K562 (cell line): ENCODE data around the gene METAP1D. TPM values are rescaled to one million over a fixed set of nuclear protein-coding genes. Genes with fewer than 3 reads are reported as not detected.

ENCODE experiments used
- ATAC-seq: fragments of 200-7000 bp; cut with Tn5 transposase; 3 replicates; pipeline ENCODE4 v1.9.1; 2020; ENCODE audit warnings: moderate library complexity
- BruUV-seq: library from RNA; stranded (reverse); fragments of 400-500 nt; replicated peaks from 2 replicates; lab custom pipeline; 2021; lab: Mats Ljungman, UMichigan
- CTCF ChIA-PET: fragments of 300-600 bp; formaldehyde crosslinking; extraction: SDS; loops from one replicate; lab custom pipeline; 2021; ENCODE audit warnings: low intra/inter-chr PET ratio; lab: Yijun Ruan, JAX
- POLR2A ChIA-PET: fragments of 300-600, 350-650 bp; sonication (Branson Sonifier 250); formaldehyde crosslinking; extraction: SDS; loops from one replicate; lab custom pipeline; 2021; ENCODE audit warnings: antibody characterized with exemption, inconsistent platforms; lab: Yijun Ruan, JAX
- DNase-seq, 4 experiments: peaks; one replicate each; pipeline versions ENCODE4 v3.0.0 to v3.0.0-alpha.2; 2011 to 2018; ENCODE audit warnings: low spot score in 3 of 4, mixed read lengths in 3 of 4; ENCODE audit errors: extremely low read depth in 1 of 4
- FAIRE-seq: peaks from 2 replicates; lab custom pipeline; 2011; peaks lifted over from hg19 to GRCh38; lab: Jason Lieb, UNC
- H2AFZ ChIP-seq: 2 replicates; pipeline ENCODE4 v1.6.0; 2011; ENCODE audit warnings: low read depth, low read length, control low read depth, inconsistent platforms
- H3K27ac ChIP-seq: fragments of 200-600 bp; 3 replicates; pipeline ENCODE4 v1.8.0; 2011; ENCODE audit warnings: low read depth, mild to moderate bottlenecking, control low read depth, inconsistent platforms, low read length, moderate library complexity, mixed read lengths; ENCODE audit errors: extremely low read depth
- H3K27me3 ChIP-seq, 2 experiments: fragments of 300-600 bp in 1 of 2; 2 replicates in 1 of 2; 3 replicates in 1 of 2; pipeline versions ENCODE4 v1.6.0 to v1.8.0; 2011; ENCODE audit warnings: inconsistent platforms in 2 of 2, low read length in 2 of 2, mild to moderate bottlenecking in 1 of 2, mixed read lengths in 1 of 2, moderate library complexity in 1 of 2; ENCODE audit not compliant: control insufficient read depth in 2 of 2, insufficient read depth in 2 of 2
- H3K36me3 ChIP-seq: fragments of 300-600 bp; 3 replicates; pipeline ENCODE4 v1.8.0; 2011; ENCODE audit warnings: mild to moderate bottlenecking, low read length, inconsistent platforms; ENCODE audit not compliant: control insufficient read depth, insufficient read depth
- H3K4me1 ChIP-seq, 2 experiments: fragments of 200-600 bp in 1 of 2; replicated peaks in 1 of 2; 2 replicates in 1 of 2; 3 replicates in 1 of 2; pipeline versions ENCODE4 v1.5.1 to v1.8.0; 2011; ENCODE audit warnings: inconsistent platforms in 2 of 2, low read length in 2 of 2, mild to moderate bottlenecking in 1 of 2, mixed read lengths in 1 of 2, moderate library complexity in 1 of 2; ENCODE audit not compliant: control insufficient read depth in 2 of 2, insufficient read depth in 2 of 2
- H3K4me2 ChIP-seq: 2 replicates; pipeline ENCODE4 v1.6.1; 2011; ENCODE audit warnings: low read length, control low read depth, inconsistent platforms, mixed read lengths; ENCODE audit not compliant: insufficient read depth
- H3K4me3 ChIP-seq: fragments of 200-600 bp; sonication (generic), shearing (Covaris generic); 2 replicates; pipeline ENCODE4 v1.5.1; 2016; ENCODE audit warnings: control low read depth, inconsistent platforms
- H3K79me2 ChIP-seq: fragments of 200-600 bp; 3 replicates; pipeline ENCODE4 v1.8.0; 2011; ENCODE audit warnings: low read length, inconsistent platforms; ENCODE audit not compliant: control insufficient read depth, insufficient read depth
- H3K9ac ChIP-seq, 2 experiments: 2 replicates each; pipeline versions ENCODE4 v1.6.0 to v1.6.1; 2011; ENCODE audit warnings: low read depth in 2 of 2, low read length in 2 of 2, control low read depth in 1 of 2, inconsistent platforms in 1 of 2, mild to moderate bottlenecking in 1 of 2, mixed read lengths in 1 of 2; ENCODE audit not compliant: insufficient read depth in 1 of 2
- H3K9me1 ChIP-seq: one replicate; pipeline ENCODE4 v1.6.0; 2011; ENCODE audit warnings: inconsistent platforms, mild to moderate bottlenecking, low read length, moderate library complexity; ENCODE audit not compliant: control insufficient read depth, insufficient read depth
- H3K9me3 ChIP-seq: replicated peaks from 2 replicates; pipeline ENCODE4 v1.5.1; 2011; ENCODE audit warnings: low read depth, low read length, inconsistent platforms; ENCODE audit not compliant: control insufficient read depth, insufficient read depth
- H4K20me1 ChIP-seq: replicated peaks from 2 replicates; pipeline ENCODE4 v1.6.1; 2011; ENCODE audit warnings: low read length, inconsistent platforms, mixed read lengths; ENCODE audit not compliant: control insufficient read depth, insufficient read depth
- CTBP1 ChIP-seq: fragments of 450-650 bp; IDR thresholded peaks from 2 replicates; pipeline ENCODE4 v1.6.1; 2016; ENCODE audit warnings: borderline replicate concordance
- FOXA3 ChIP-seq, 2 experiments: fragments of 450-650 bp in 1 of 2; sonication (generic) in 1 of 2; formaldehyde crosslinking; IDR thresholded peaks in 1 of 2; conservative IDR thresholded peaks in 1 of 2; 2 replicates each; pipeline versions ENCODE4 v1.4.0 to v1.8.0; 2020 to 2022; ENCODE audit warnings: mild to moderate bottlenecking in 2 of 2, missing genetic modification reagents in 1 of 2
- GABPB1 ChIP-seq: sonication (generic); formaldehyde crosslinking; IDR thresholded peaks from 2 replicates; pipeline ENCODE4 v1.8.0; 2022; ENCODE audit warnings: mild to moderate bottlenecking, missing genetic modification reagents
- HNRNPL ChIP-seq: fragments of 200-400 bp; formaldehyde crosslinking; IDR thresholded peaks from 2 replicates; pipeline ENCODE4 v1.6.1; 2017; ENCODE audit warnings: low read depth, mild to moderate bottlenecking, low read length
- MNT ChIP-seq, 2 experiments: fragments of 450-650 bp; conservative IDR thresholded peaks; 2 replicates each; pipeline ENCODE4 v1.6.1; 2017; ENCODE audit warnings: mild to moderate bottlenecking in 2 of 2, moderate library complexity in 2 of 2
- RBFOX2 ChIP-seq: fragments of 200-400 bp; formaldehyde crosslinking; IDR thresholded peaks from 2 replicates; pipeline ENCODE4 v1.6.1; 2017; ENCODE audit warnings: low read depth, mild to moderate bottlenecking, low read length, moderate library complexity
- RBM14 ChIP-seq: fragments of 200-400 bp; formaldehyde crosslinking; IDR thresholded peaks from 2 replicates; pipeline ENCODE4 v1.6.1; 2018; ENCODE audit warnings: low read depth, mild to moderate bottlenecking, low read length, moderate library complexity, borderline replicate concordance; ENCODE audit not compliant: insufficient read depth
- SAFB2 ChIP-seq: fragments of 200-400 bp; formaldehyde crosslinking; IDR thresholded peaks from 2 replicates; pipeline ENCODE4 v1.6.1; 2018; ENCODE audit warnings: borderline replicate concordance, low read length, low read depth, moderate library complexity; ENCODE audit not compliant: severe bottlenecking
- WGBS: fragments of 100-300 bp; shearing (Covaris generic); methylation state at CpG from one replicate; pipeline ENCODE4 v1.1.6; 2016; ENCODE audit warnings: low coverage, mixed read lengths; ENCODE audit not compliant: insufficient coverage; ENCODE audit errors: missing lambda C conversion rate; 5-methylcytosine and 5-hydroxymethylcytosine counted together
- in situ Hi-C: fragments of 300-500 bp; cut with MboI; formaldehyde crosslinking; loops from 4 replicates; pipeline ENCODE4 v1.15.0; 2018; ENCODE audit warnings: inconsistent platforms, mixed read lengths
- intact Hi-C: fragments of 100-400 bp; cut with micrococcal nuclease; formaldehyde crosslinking; loops from 2 replicates; pipeline ENCODE4 v1.14.2; 2022
- polyA plus RNA-seq, 8 experiments: library from polyadenylated mRNA; depleted of rRNA in 4 of 8; stranded (reverse) in 5 of 8; unstranded in 3 of 8; fragments of >200 nt; fragmentation: Nextera tagmentation in 2 of 8; fragmentation: Illumina TruSeq in 1 of 8; extraction: Ambion mirVana in 2 of 8; extraction: Trizol in 1 of 8; gene quantifications; 2 replicates each; pipeline versions ENCODE4 v1.2.1 to v1.2.3, GENCODE V29; 2011 to 2014; ENCODE audit warnings: inconsistent platforms in 1 of 8, missing spikeins in 1 of 8
- total RNA-seq, 7 experiments: library from RNA; depleted of rRNA in 6 of 7; stranded (reverse); fragments of >200 nt in 6 of 7; fragmentation: Illumina TruSeq in 2 of 7; extraction: Trizol in 2 of 7; gene quantifications; 2 replicates each; pipeline versions ENCODE4 v1.2.1 to v1.2.3, GENCODE V29; 2011 to 2021; ENCODE audit warnings: low replicate concordance in 1 of 7
- TF ChIP-seq, protein P1 (sequence below): sonication (generic); formaldehyde crosslinking; IDR thresholded peaks from 2 replicates; pipeline ENCODE4 v1.8.0; 2023; ENCODE audit warnings: mild to moderate bottlenecking, missing genetic modification reagents
- TF ChIP-seq, protein P2 (sequence below): sonication (generic); formaldehyde crosslinking; IDR thresholded peaks from 2 replicates; pipeline ENCODE4 v1.9.0; 2022; ENCODE audit warnings: mild to moderate bottlenecking, missing genetic modification reagents

Gene METAP1D
- total and polyA plus RNA-seq, 9 of the 15 experiments (the other 6 are each of a cell fraction or from before 2014, with no cell fraction given): 8.0 to 23.4 (median 15.7) TPM

GRCh38 chr2:172100935-172101820 is 101.4 kb downstream of the METAP1D start (continued):
- TF ChIP-seq MNT (conservative IDR thresholded peaks at IDR 0.05): no peak

DNA sequence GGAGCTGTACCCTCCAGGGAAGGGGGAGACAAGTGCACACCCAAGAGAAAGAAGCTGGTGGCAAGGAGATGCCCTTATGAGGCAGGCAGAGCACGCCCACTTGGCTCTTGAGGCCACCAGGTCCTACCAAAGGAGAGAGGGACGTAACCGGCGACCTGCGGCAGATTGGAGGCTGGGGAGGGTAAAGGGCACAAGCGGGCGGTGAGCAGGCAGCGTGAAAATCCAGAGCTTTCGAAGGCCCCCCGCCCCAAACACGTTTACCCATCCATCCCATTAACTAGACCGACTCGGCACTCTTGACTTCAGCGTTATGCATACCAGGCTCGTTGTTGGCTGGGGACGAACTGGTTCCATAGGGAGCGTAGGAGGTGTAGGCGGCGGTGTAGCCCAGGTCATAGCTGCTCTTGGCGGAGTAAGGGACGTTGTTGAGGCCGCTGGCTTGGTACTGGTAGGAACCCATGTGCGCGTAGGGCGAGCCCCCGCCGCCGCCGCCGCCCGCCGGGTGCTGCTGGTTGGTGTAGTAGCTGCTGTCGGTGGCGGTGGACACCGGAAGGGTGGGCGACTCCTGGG is 102.2 kb downstream of the METAP1D start:
- CTCF ChIA-PET: interaction anchor here (0.6 to 5.8 kb wide), 5 partner anchors 35 to 528 kb away, joined by 3 to 74 read pairs (median 19); no protein-coding TSS in a partner anchor
- TF ChIP-seq HNRNPL: peak; percentile 49; the same call in 1 of the 2 replicates
- peak; percentile 0; the same call in 1 of the 2 replicates for TF ChIP-seq RBFOX2
- TF ChIP-seq SAFB2: no peak
- TF ChIP-seq, protein P1, sequence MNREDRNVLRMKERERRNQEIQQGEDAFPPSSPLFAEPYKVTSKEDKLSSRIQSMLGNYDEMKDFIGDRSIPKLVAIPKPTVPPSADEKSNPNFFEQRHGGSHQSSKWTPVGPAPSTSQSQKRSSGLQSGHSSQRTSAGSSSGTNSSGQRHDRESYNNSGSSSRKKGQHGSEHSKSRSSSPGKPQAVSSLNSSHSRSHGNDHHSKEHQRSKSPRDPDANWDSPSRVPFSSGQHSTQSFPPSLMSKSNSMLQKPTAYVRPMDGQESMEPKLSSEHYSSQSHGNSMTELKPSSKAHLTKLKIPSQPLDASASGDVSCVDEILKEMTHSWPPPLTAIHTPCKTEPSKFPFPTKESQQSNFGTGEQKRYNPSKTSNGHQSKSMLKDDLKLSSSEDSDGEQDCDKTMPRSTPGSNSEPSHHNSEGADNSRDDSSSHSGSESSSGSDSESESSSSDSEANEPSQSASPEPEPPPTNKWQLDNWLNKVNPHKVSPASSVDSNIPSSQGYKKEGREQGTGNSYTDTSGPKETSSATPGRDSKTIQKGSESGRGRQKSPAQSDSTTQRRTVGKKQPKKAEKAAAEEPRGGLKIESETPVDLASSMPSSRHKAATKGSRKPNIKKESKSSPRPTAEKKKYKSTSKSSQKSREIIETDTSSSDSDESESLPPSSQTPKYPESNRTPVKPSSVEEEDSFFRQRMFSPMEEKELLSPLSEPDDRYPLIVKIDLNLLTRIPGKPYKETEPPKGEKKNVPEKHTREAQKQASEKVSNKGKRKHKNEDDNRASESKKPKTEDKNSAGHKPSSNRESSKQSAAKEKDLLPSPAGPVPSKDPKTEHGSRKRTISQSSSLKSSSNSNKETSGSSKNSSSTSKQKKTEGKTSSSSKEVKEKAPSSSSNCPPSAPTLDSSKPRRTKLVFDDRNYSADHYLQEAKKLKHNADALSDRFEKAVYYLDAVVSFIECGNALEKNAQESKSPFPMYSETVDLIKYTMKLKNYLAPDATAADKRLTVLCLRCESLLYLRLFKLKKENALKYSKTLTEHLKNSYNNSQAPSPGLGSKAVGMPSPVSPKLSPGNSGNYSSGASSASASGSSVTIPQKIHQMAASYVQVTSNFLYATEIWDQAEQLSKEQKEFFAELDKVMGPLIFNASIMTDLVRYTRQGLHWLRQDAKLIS (CRISPR knock-in tag): no peak
- TF ChIP-seq FOXA3 (CRISPR knock-in tag; conservative IDR thresholded peaks at IDR 0.05 in 1 of 2, IDR thresholded peaks at IDR 0.05 in 1 of 2): 0 out of 4 replicates have a peak, but pooled peaks of 1 of the 2 experiments have one; percentile 28
- 0 out of 2 replicates have a peak, but pooled peaks have one; percentile 91 for TF ChIP-seq RBM14
- TF ChIP-seq, protein P2, sequence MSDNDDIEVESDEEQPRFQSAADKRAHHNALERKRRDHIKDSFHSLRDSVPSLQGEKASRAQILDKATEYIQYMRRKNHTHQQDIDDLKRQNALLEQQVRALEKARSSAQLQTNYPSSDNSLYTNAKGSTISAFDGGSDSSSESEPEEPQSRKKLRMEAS (CRISPR knock-in tag): peak; percentile 62
- peak; percentile 53; the same call in 1 of the 2 replicates for TF ChIP-seq GABPB1
- 0 out of 2 replicates have a peak, but pooled peaks have one; percentile 9 for TF ChIP-seq CTBP1

More for the DNA sequence above, 102.2 kb downstream of the METAP1D start:
- ATAC-seq (peak; percentile 6), DNase-seq (no peak), FAIRE-seq (peak; percentile 26)
- H3K4me3 ChIP-seq: peak overlapping the region; percentile 63
- H3K36me3 ChIP-seq: no peaks in the 10 kb centered on the region
- H4K20me1 ChIP-seq: no peaks in the 10 kb centered on the region
- POLR2A ChIA-PET: interaction anchor here (0.9 to 1.7 kb wide), 4 partner anchors 10 to 401 kb away, joined by 3 to 6 read pairs (median 5); partner anchors contain the start of gene DLX1
- H3K27me3 ChIP-seq: no peaks in the 10 kb centered on the region; a peak in 1 of 5 replicates
- intact Hi-C loops (loop anchor here (10.0 kb wide), 1 partner anchor 177 kb away; the partner anchor contains the start of gene HAT1), in situ Hi-C loops (loop anchor here (25.0 kb wide), 1 partner anchor 1140 kb away; no protein-coding TSS in a partner anchor)
- H3K9me1 ChIP-seq: no peaks in the 10 kb centered on the region
- H3K4me1 ChIP-seq: peaks cover 23 to 74% of the 10 kb centered on the region in 2 experiments
- H3K27ac ChIP-seq: peak overlapping the region; percentile 19; the same call in 2 of the 3 replicates
- H3K9me3 ChIP-seq: no peaks in the 10 kb centered on the region
- peak overlapping the region; percentile 96 for H3K4me2 ChIP-seq
- no peaks in the 10 kb centered on the region for H3K79me2 ChIP-seq
- BruUV-seq: TSS peak; percentile 72
- H2AFZ ChIP-seq: peak overlapping the region; percentile 99
- H3K9ac ChIP-seq: peak overlapping the region; percentile 44 to 92; a peak in 3 of 4 replicates
- WGBS: 20% methylated on average over 36 of the region's 36 CpGs
